ENCODE results near the gene ABCD2. TPM values are rescaled to one million over a fixed set of nuclear protein-coding genes. Genes with fewer than 3 reads are reported as not detected.
"Not testable (repeated sequence)": the region's sequence is repeated elsewhere in the genome, so short reads cannot be mapped to it uniquely, and the experiment has no call there.

ABCD2 gene
- polyA plus RNA-seq, 3 donors: 0.06 to 0.07 TPM; not detected in 1

GRCh38 chr12:39541471-39541870, 78.1 kb downstream of the ABCD2 start:
- DNase-seq: no peak

GRCh38 chr12:39538679-39539104, 80.9 kb downstream of the ABCD2 start:
- no peak for DNase-seq

GRCh38 chr12:39533951-39534350, 85.7 kb downstream of the ABCD2 start:
- no peak for DNase-seq

- DNase-seq: no peak
Measured at GRCh38 chr12:39532448-39532847, 87.2 kb downstream of the ABCD2 start.

- no peak for DNase-seq
Measured at GRCh38 chr12:39526974-39527373, 92.6 kb downstream of the ABCD2 start.

- not testable (repeated sequence) for DNase-seq
Measured at GRCh38 chr12:39522167-39522566, 97.4 kb downstream of the ABCD2 start.

- DNase-seq: no peak
Measured at GRCh38 chr12:39510001-39510400, 109.6 kb downstream of the ABCD2 start.

GRCh38 chr12:39505554-39505953, 114.0 kb downstream of the ABCD2 start:
- DNase-seq: no peak

- no peak for DNase-seq
Measured at GRCh38 chr12:39505023-39505422, 114.6 kb downstream of the ABCD2 start.

GRCh38 chr12:39503439-39503838, 116.2 kb downstream of the ABCD2 start:
- no peak for DNase-seq

- DNase-seq: no peak
Measured at GRCh38 chr12:39502726-39503125, 116.9 kb downstream of the ABCD2 start.

Other genes starting within 250 kb of the ABCD2 start
- gene KIF21A, start 176.7 kb downstream of the ABCD2 start, polyA plus RNA-seq (ENCODE audit: insufficient read length in 3 of 3): 10 to 100 TPM; 34.5 to 46.2 (median 37.5) TPM